Heart left ventricle (tissue), 16 donors: ENCODE measurements around the gene CAPS. TPM values are rescaled to one million over a fixed set of nuclear protein-coding genes. Genes with fewer than 3 reads are reported as not detected.

ENCODE experiments used
- ATAC-seq, 4 donors: fragments of 200-7000 bp; cut with Tn5 transposase; one replicate each; pipeline ENCODE4 v1.9.1; 2020 to 2022; ENCODE audit warnings: moderate library complexity in 4 of 4, mild to moderate bottlenecking in 3 of 4, moderate number of reproducible peaks in 1 of 4
- DNase-seq, 5 donors: peaks; one replicate each; pipeline ENCODE4 v3.0.0-alpha.2; 2020
- H3K27ac ChIP-seq, 12 donors: fragments of 200-600 bp; sonication (generic) in 4 of 12; one replicate each; pipeline versions ENCODE4 v1.5.0 to v1.8.0; 2016 to 2022; ENCODE audit warnings: mild to moderate bottlenecking in 2 of 12
- H3K27me3 ChIP-seq, 9 donors: fragments of 200-600 bp; sonication (generic) in 2 of 9; one replicate each; pipeline versions ENCODE4 v1.5.1 to v1.8.0; 2016 to 2022; ENCODE audit warnings: mild to moderate bottlenecking in 3 of 9
- H3K36me3 ChIP-seq, 9 donors: fragments of 200-600 bp; sonication (generic) in 2 of 9; one replicate each; pipeline versions ENCODE4 v1.5.0 to v1.8.0; 2018 to 2022; ENCODE audit warnings: mild to moderate bottlenecking in 2 of 9
- H3K4me1 ChIP-seq, 12 donors: fragments of 200-600 bp; sonication (generic) in 4 of 12; one replicate each; pipeline versions ENCODE4 v1.5.0 to v1.8.0; 2016 to 2022; ENCODE audit warnings: mild to moderate bottlenecking in 3 of 12
- H3K4me3 ChIP-seq, 12 donors: fragments of 200-600 bp; sonication (generic) in 4 of 12; one replicate each; pipeline versions ENCODE4 v1.5.0 to v1.8.0; 2017 to 2022; ENCODE audit warnings: mild to moderate bottlenecking in 9 of 12, moderate library complexity in 4 of 12
- H3K9me3 ChIP-seq, 12 donors: fragments of 200-600 bp; sonication (generic) in 4 of 12; one replicate each; pipeline versions ENCODE4 v1.5.0 to v1.8.0; 2016 to 2022; ENCODE audit warnings: mild to moderate bottlenecking in 1 of 12
- POLR2A ChIP-seq, 2 donors: fragments of 450-650 bp; IDR thresholded peaks; one replicate each; pipeline ENCODE4 v1.6.1; 2017; ENCODE audit warnings: antibody characterized with exemption in 2 of 2, mild to moderate bottlenecking in 2 of 2, moderate library complexity in 2 of 2
- WGBS, 4 donors: extraction: QIAGEN DNeasy Blood & Tissue Kit in 2 of 4; methylation state at CpG; one replicate each; pipeline versions ENCODE4 v1.1.5 to v1.1.7; 2013 to 2018; 5-methylcytosine and 5-hydroxymethylcytosine counted together
- intact Hi-C, 10 donors: fragments of 100-400 bp; cut with DNase I; formaldehyde crosslinking; loops; one replicate each; pipeline versions ENCODE4 v1.11.1 to v1.14.2; 2022
- polyA plus RNA-seq, 2 donors: library from polyadenylated mRNA; stranded (reverse); fragments of 200-250 nt; gene quantifications; one replicate each; pipeline ENCODE4 v1.2.3, GENCODE V29; 2013
- total RNA-seq, 9 donors: library from RNA; depleted of rRNA in 2 of 9; stranded (reverse); fragments of >200 nt in 2 of 9; fragmentation: NEBNext Ultra II Directional in 3 of 9; extraction: Animal tissue kit (Norgen Biotek cat#: 25700) in 3 of 9; gene quantifications; one replicate each; pipeline versions ENCODE4 v1.1.0 to v1.2.4, GENCODE V29; 2016 to 2023
- TF ChIP-seq, protein P1 (sequence below), 12 donors: fragments of 200-600 bp; sonication (generic) in 4 of 12; IDR thresholded peaks; one replicate each; pipeline versions ENCODE4 v1.5.0 to v1.8.0; 2018 to 2022; ENCODE audit warnings: antibody characterized with exemption in 12 of 12, mild to moderate bottlenecking in 5 of 12
- donor health status: ischemic (EF 13 %, LVEDD 7.1; RV severe dilation, severe dysfunction).
- donor health status: healthy with polysubstance abuse.
- donor health status: DM: no; HTN: yes; CAD: no.
- donor health status: DM: no; HTN: no; CAD: no.
- donor health status: ischemic (EF 25% LVEDD 6.9; RV normal size, moderate dysfunction).
- donor health status: ischemic (EF 25% LVEDD 5.7; RV mildly dilated, moderate dysfunction).
- donor health status: healthy.
- donor health status: DM: yes; HTN: yes; CAD: no.
- donor health status: ischemic (EF 35%, LVEDD 5.7; RV mildly dilated, moderate dysfunction).
- donor health status: nonischemic (EF 11% LVEDD 7.7; RV severe dilation, severe dysfunction).
- donor health status: DM: yes; HTN: yes; CAD: no.
- donor health status: PGD.
- donor health status: ischemic (EF 29% LVEDD 5.4; RV normal size, mild dysfunction).
- donor health status: nonischemic (EF 23%, LVEDD 6.1; RV moderate dilation, normal function).

Gene CAPS
- total and polyA plus RNA-seq, 11 donors: 1.2 to 6.2 (median 3.3) TPM

- Histone ChIP-seq H3K27me3 (peaks cover 0 to 15% (median 0%) of the 10 kb centered on the region in 9 donors), H3K4me3 (no peak overlapping the region), H3K36me3 (peaks cover 0 to 31% (median 16%) of the 10 kb centered on the region in 9 donors), H3K27ac (peak overlapping the region in 11 of 12 donors; percentile 43 to 93 (median 76)), H3K4me1 (peaks cover 0 to 60% (median 27%) of the 10 kb centered on the region in 12 donors), H3K9me3 (no peaks in the 10 kb centered on the region)
- 67 to 80% (median 72%) methylated on average over 13 of the region's 13 CpGs for WGBS, 4 donors
- intact Hi-C loops: loop anchor here in 9 of 10 donors (2.0 to 5.0 kb wide), 5 partner anchors 66 to 91 kb away; partner anchors contain the start of gene NRTN (in 3 of the 9)
- no peak for DNase-seq
- TF ChIP-seq, protein P1, sequence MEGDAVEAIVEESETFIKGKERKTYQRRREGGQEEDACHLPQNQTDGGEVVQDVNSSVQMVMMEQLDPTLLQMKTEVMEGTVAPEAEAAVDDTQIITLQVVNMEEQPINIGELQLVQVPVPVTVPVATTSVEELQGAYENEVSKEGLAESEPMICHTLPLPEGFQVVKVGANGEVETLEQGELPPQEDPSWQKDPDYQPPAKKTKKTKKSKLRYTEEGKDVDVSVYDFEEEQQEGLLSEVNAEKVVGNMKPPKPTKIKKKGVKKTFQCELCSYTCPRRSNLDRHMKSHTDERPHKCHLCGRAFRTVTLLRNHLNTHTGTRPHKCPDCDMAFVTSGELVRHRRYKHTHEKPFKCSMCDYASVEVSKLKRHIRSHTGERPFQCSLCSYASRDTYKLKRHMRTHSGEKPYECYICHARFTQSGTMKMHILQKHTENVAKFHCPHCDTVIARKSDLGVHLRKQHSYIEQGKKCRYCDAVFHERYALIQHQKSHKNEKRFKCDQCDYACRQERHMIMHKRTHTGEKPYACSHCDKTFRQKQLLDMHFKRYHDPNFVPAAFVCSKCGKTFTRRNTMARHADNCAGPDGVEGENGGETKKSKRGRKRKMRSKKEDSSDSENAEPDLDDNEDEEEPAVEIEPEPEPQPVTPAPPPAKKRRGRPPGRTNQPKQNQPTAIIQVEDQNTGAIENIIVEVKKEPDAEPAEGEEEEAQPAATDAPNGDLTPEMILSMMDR (IDR thresholded peaks at IDR 0.05): no peak
- TF ChIP-seq POLR2A (IDR thresholded peaks at IDR 0.05): no peak
- peak in 1 of 4 donors; percentile 3 for ATAC-seq
These were observed 20.7 kb upstream of the CAPS start for GRCh38 chr19:5893296-5893903.

DNA sequence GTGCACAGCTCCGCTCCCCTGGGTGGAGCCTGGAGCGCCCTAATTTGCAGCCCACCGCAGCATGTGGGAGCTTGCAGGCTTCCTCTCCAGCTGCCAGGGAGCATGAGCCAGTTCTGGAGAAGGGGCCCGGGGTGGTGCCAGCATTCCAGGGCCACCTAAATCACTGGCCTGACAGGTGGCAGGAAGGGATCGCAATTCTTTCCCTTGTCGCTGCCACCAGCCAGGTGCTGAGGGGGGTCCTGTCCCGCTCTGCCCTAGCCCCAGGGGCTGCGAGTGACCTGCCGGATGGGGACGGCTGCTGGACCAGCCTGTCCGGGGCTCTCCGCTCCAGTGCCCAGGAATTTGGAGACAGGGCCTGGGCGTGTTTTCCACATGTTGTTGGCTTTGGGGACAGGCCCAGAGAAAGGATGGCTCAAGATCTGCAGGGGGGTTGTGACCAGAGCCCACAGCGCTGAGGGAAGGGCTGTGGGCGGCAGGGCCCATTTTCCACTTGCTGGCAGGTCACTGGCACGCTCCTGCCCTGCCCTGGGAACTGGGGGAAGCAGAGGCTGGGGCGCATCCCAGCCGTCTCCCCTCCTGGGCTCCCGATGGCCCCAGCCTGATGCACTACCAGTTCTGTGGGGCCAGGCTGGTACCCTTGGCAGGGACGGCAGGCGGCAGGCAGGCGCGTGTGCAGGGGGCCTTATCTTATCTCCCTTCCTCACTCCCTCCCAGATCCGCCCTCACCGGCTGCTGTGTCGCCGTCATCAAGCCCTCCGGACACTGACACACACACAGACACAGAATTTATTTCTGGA lies 19.9 kb upstream of the CAPS start:
- 43 to 55% (median 48%) methylated on average over 18 to 28 of the region's 28 CpGs for whole genome bisulfite sequencing, 4 donors
- Histone ChIP-seq H3K36me3 (peaks cover 0 to 31% (median 16%) of the 10 kb centered on the region in 9 donors), H3K27me3 (peaks cover 0 to 15% (median 0%) of the 10 kb centered on the region in 9 donors), H3K4me1 (peaks cover 0 to 60% (median 27%) of the 10 kb centered on the region in 12 donors), H3K9me3 (no peaks in the 10 kb centered on the region), H3K4me3 (no peak overlapping the region), H3K27ac (peak overlapping the region in 11 of 12 donors; percentile 65 to 93 (median 82))
- DNase-seq: peak; percentile 69 to 87 (median 78)
- TF ChIP-seq, protein P1 (IDR thresholded peaks at IDR 0.05): no peak
- TF ChIP-seq POLR2A (IDR thresholded peaks at IDR 0.05): no peak
- intact Hi-C loops: loop anchor here in 9 of 10 donors (1.0 to 5.0 kb wide), 6 partner anchors 67 to 92 kb away; partner anchors contain the start of gene NRTN (in 3 of the 9)
- peak; percentile 69 to 84 (median 76) for ATAC-seq

GRCh38 chr19:5894704-5895349 lies 19.2 kb upstream of the CAPS start:
- intact Hi-C loops: loop anchor here in 8 of 10 donors (1.0 to 5.0 kb wide), 4 partner anchors 68 to 93 kb away; partner anchors contain the start of gene NRTN (in 2 of the 8)
- peak in 2 of 4 donors; percentile 7 to 10 for ATAC-seq
- DNase-seq: peak in 1 of 5 donors; percentile 66
- Histone ChIP-seq H3K4me1 (peaks cover 0 to 60% (median 27%) of the 10 kb centered on the region in 12 donors), H3K27ac (peak overlapping the region in 11 of 12 donors; percentile 65 to 93 (median 82)), H3K27me3 (peaks cover 0 to 15% (median 0%) of the 10 kb centered on the region in 9 donors), H3K4me3 (no peak overlapping the region), H3K36me3 (peaks cover 0 to 31% (median 16%) of the 10 kb centered on the region in 9 donors), H3K9me3 (no peaks in the 10 kb centered on the region)
- TF ChIP-seq, protein P1 (IDR thresholded peaks at IDR 0.05): no peak
- WGBS, 4 donors: 43 to 60% (median 46%) methylated on average over 22 to 28 of the region's 28 CpGs
